GM12878 (cell line): ENCODE results near the gene SNRPE. TPM values are rescaled to one million over a fixed set of nuclear protein-coding genes. Genes with fewer than 3 reads are reported as not detected.

Experiments
- ATAC-seq: fragments of 200-7000 bp; cut with Tn5 transposase; 3 replicates; pipeline ENCODE4 v1.9.1; 2020; ENCODE audit warnings: mild to moderate bottlenecking, moderate library complexity
- BruUV-seq: library from RNA; stranded (reverse); fragments of 400-500 nt; replicated peaks from 2 replicates; lab custom pipeline; 2021; lab: Mats Ljungman, UMichigan
- CTCF ChIA-PET: fragments of 300-600 bp; sonication (Branson Sonifier 250); formaldehyde crosslinking; extraction: SDS; loops from one replicate; lab custom pipeline; 2021; ENCODE audit warnings: inconsistent platforms; lab: Yijun Ruan, JAX
- POLR2A ChIA-PET: fragments of 350-600 bp; formaldehyde crosslinking; extraction: SDS; loops from one replicate; lab custom pipeline; 2021; ENCODE audit warnings: inconsistent platforms; lab: Charles Lee
- RAD21 ChIA-PET: fragments of 300-600 bp; sonication (Branson Sonifier 250); formaldehyde crosslinking; loops from one replicate; lab custom pipeline; 2023; ENCODE audit warnings: antibody characterized with exemption; ENCODE audit not compliant: unreplicated experiment; lab: Charles Lee
- SMC1A ChIA-PET: fragments of 300-600 bp; sonication (Branson Sonifier 250); formaldehyde crosslinking; loops from one replicate; lab custom pipeline; 2023; ENCODE audit not compliant: unreplicated experiment, uncharacterized antibody; lab: Charles Lee
- DNase-seq: peaks from one replicate; pipeline ENCODE4 v3.0.0-alpha.2; 2011; ENCODE audit warnings: low read depth, low spot score
- FAIRE-seq: peaks from 3 replicates; lab custom pipeline; 2011; peaks lifted over from hg19 to GRCh38; lab: Jason Lieb, UNC
- H2AFZ ChIP-seq: 2 replicates; pipeline ENCODE4 v1.6.0; 2011; ENCODE audit warnings: low read depth, low read length, control low read depth; ENCODE audit not compliant: control insufficient read depth
- H3K27ac ChIP-seq: 2 replicates; pipeline ENCODE4 v1.5.1; 2011; ENCODE audit warnings: control low read depth; ENCODE audit not compliant: control insufficient read depth, insufficient read depth
- H3K27me3 ChIP-seq, 2 experiments: replicated peaks in 1 of 2; 2 replicates each; pipeline versions ENCODE4 v1.6.0 to v1.6.1; 2011; ENCODE audit warnings: low read length in 1 of 2; ENCODE audit not compliant: control insufficient read depth in 2 of 2, insufficient read depth in 2 of 2
- H3K36me3 ChIP-seq, 2 experiments: 2 replicates each; pipeline ENCODE4 v1.5.1; 2011; ENCODE audit warnings: low read length in 1 of 2; ENCODE audit not compliant: control insufficient read depth in 2 of 2, insufficient read depth in 2 of 2
- H3K4me1 ChIP-seq: 2 replicates; pipeline ENCODE4 v1.6.1; 2011; ENCODE audit warnings: mild to moderate bottlenecking, low read length, moderate library complexity, mixed read lengths; ENCODE audit not compliant: control insufficient read depth, insufficient read depth
- H3K4me2 ChIP-seq: 2 replicates; pipeline ENCODE4 v1.6.0; 2011; ENCODE audit warnings: control low read depth; ENCODE audit not compliant: control insufficient read depth, insufficient read depth
- H3K4me3 ChIP-seq: fragments of 200-600 bp; sonication (generic); 2 replicates; pipeline ENCODE4 v1.5.1; 2016
- H3K79me2 ChIP-seq: 2 replicates; pipeline ENCODE4 v1.6.0; 2011; ENCODE audit warnings: low read length; ENCODE audit not compliant: control insufficient read depth, insufficient read depth
- H3K9ac ChIP-seq: 2 replicates; pipeline ENCODE4 v1.8.0; 2011; ENCODE audit warnings: low read length, control low read depth, mixed read lengths; ENCODE audit not compliant: control insufficient read depth, insufficient read depth
- H3K9me3 ChIP-seq: replicated peaks from 3 replicates; pipeline ENCODE4 v1.5.1; 2011; ENCODE audit warnings: mild to moderate bottlenecking, low read length; ENCODE audit not compliant: control insufficient read depth, insufficient read depth
- H4K20me1 ChIP-seq: 2 replicates; pipeline ENCODE4 v1.6.0; 2011; ENCODE audit not compliant: control insufficient read depth, insufficient read depth
- ASH2L ChIP-seq: fragments of 300-600, 200-600 bp; sonication (generic); IDR thresholded peaks from 2 replicates; pipeline ENCODE4 v1.6.1; 2017; ENCODE audit warnings: low read depth, mild to moderate bottlenecking, borderline replicate concordance
- IKZF2 ChIP-seq, 2 experiments: fragments of 450-650 bp; IDR thresholded peaks; 2 replicates each; pipeline ENCODE4 v1.6.1; 2017; ENCODE audit warnings: mild to moderate bottlenecking in 2 of 2, moderate library complexity in 2 of 2
- MYC ChIP-seq: IDR thresholded peaks from 2 replicates; pipeline ENCODE4 v1.6.1; 2011; ENCODE audit warnings: mild to moderate bottlenecking, low read length, moderate library complexity, inconsistent platforms; ENCODE audit not compliant: insufficient read depth, insufficient replicate concordance, insufficient read length, severe bottlenecking
- NFYB ChIP-seq: IDR thresholded peaks from 2 replicates; pipeline ENCODE4 v1.6.1; 2011; ENCODE audit warnings: low read depth, mild to moderate bottlenecking, low read length, improper control_type of control experiment, moderate library complexity; ENCODE audit not compliant: insufficient read depth
- RB1 ChIP-seq: fragments of 450-650 bp; formaldehyde crosslinking; IDR thresholded peaks from 2 replicates; pipeline ENCODE4 v1.6.1; 2017; ENCODE audit warnings: mild to moderate bottlenecking, borderline replicate concordance
- SMAD5 ChIP-seq: IDR thresholded peaks from 2 replicates; pipeline ENCODE4 v1.6.1; 2016; ENCODE audit warnings: antibody characterized with exemption, low read depth
- SUPT20H ChIP-seq: IDR thresholded peaks from 2 replicates; pipeline ENCODE4 v1.6.1; 2011; ENCODE audit warnings: low read depth, mild to moderate bottlenecking, low read length, moderate library complexity, borderline replicate concordance; ENCODE audit not compliant: control insufficient read depth
- USF1 ChIP-seq: IDR thresholded peaks from 2 replicates; pipeline ENCODE4 v1.6.1; 2011; ENCODE audit warnings: borderline replicate concordance, low read depth, mild to moderate bottlenecking, moderate library complexity, mixed read lengths, low read length; ENCODE audit not compliant: insufficient read depth; ENCODE audit errors: extremely low read length
- YBX1 ChIP-seq: fragments of 450-650 bp; IDR thresholded peaks from 2 replicates; pipeline ENCODE4 v1.6.1; 2016; ENCODE audit warnings: antibody characterized with exemption
- WGBS: methylation state at CpG from one replicate; pipeline ENCODE4 v1.1.6; 2016; ENCODE audit warnings: low lambda C conversion rate; ENCODE audit not compliant: insufficient replicate concordance, insufficient coverage; ENCODE audit errors: missing lambda C conversion rate; 5-methylcytosine and 5-hydroxymethylcytosine counted together
- in situ Hi-C: fragments of 300-500 bp; cut with MboI; formaldehyde crosslinking; loops from 9 replicates; pipeline ENCODE4 v1.14.3; 2018; ENCODE audit warnings: mixed read lengths
- intact Hi-C: fragments of 100-400 bp; cut with micrococcal nuclease; formaldehyde crosslinking; loops from one replicate; pipeline ENCODE4 v1.14.2; 2022; ENCODE audit not compliant: unreplicated experiment
- polyA plus RNA-seq, 11 experiments: library from polyadenylated mRNA; depleted of rRNA in 4 of 11; unstranded in 6 of 11; stranded (reverse) in 5 of 11; fragments of >200 nt; fragmentation: Nextera tagmentation in 4 of 11; fragmentation: Illumina TruSeq in 1 of 11; extraction: Ambion mirVana in 4 of 11; extraction: Trizol in 1 of 11; gene quantifications; 1 replicate in 1 of 11; 2 replicates in 10 of 11; pipeline versions ENCODE4 v1.2.1 to v1.2.3, GENCODE V29; 2011 to 2016; ENCODE audit warnings: inconsistent platforms in 2 of 11, missing spikeins in 2 of 11, low read depth in 1 of 11
- total RNA-seq, 4 experiments: library from RNA; depleted of rRNA in 3 of 4; stranded (reverse); fragments of >200 nt in 3 of 4; fragmentation: Illumina TruSeq in 1 of 4; extraction: Trizol in 1 of 4; gene quantifications; 2 replicates each; pipeline versions ENCODE4 v1.2.1 to v1.2.3, GENCODE V29; 2013 to 2021
- TF ChIP-seq, protein P1 (sequence below): IDR thresholded peaks from 2 replicates; pipeline ENCODE4 v1.6.1; 2012; ENCODE audit warnings: improper control_type of control experiment, low read depth, low read length; ENCODE audit not compliant: insufficient replicate concordance
- TF ChIP-seq, protein P2 (sequence below): IDR thresholded peaks from 2 replicates; pipeline ENCODE4 v1.6.1; 2012; ENCODE audit warnings: low read depth, low read length, improper control_type of control experiment
- TF ChIP-seq, protein P3 (sequence below): IDR thresholded peaks from 2 replicates; pipeline ENCODE4 v1.6.1; 2011; ENCODE audit warnings: mild to moderate bottlenecking, low read depth, low read length, moderate library complexity; ENCODE audit not compliant: insufficient replicate concordance

Gene SNRPE
- total and polyA plus RNA-seq, 10 of the 15 experiments (the other 5 are each of a cell fraction or from before 2014, with no cell fraction given): 109 to 1,384 (median 316) TPM

DNA sequence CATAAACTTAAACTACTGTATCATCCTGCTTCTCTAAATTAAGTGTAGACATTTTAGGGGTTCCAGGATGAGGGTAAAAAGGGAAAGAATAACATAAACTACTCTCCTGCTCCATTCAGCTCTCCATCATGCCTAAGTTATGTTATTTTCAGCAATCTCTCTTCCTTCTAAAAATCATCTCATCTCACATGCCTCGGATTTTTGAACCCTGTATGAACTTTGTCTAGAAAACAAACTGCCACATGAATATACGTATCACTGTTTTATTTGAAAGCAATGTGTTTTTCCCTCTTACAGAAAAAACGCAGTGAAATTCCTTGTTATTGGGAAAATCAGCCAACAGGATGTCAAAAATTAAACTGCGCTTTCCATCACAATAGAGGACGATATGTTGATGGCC is 33.4 kb upstream of the SNRPE start (continued):
- TF ChIP-seq, protein P1, sequence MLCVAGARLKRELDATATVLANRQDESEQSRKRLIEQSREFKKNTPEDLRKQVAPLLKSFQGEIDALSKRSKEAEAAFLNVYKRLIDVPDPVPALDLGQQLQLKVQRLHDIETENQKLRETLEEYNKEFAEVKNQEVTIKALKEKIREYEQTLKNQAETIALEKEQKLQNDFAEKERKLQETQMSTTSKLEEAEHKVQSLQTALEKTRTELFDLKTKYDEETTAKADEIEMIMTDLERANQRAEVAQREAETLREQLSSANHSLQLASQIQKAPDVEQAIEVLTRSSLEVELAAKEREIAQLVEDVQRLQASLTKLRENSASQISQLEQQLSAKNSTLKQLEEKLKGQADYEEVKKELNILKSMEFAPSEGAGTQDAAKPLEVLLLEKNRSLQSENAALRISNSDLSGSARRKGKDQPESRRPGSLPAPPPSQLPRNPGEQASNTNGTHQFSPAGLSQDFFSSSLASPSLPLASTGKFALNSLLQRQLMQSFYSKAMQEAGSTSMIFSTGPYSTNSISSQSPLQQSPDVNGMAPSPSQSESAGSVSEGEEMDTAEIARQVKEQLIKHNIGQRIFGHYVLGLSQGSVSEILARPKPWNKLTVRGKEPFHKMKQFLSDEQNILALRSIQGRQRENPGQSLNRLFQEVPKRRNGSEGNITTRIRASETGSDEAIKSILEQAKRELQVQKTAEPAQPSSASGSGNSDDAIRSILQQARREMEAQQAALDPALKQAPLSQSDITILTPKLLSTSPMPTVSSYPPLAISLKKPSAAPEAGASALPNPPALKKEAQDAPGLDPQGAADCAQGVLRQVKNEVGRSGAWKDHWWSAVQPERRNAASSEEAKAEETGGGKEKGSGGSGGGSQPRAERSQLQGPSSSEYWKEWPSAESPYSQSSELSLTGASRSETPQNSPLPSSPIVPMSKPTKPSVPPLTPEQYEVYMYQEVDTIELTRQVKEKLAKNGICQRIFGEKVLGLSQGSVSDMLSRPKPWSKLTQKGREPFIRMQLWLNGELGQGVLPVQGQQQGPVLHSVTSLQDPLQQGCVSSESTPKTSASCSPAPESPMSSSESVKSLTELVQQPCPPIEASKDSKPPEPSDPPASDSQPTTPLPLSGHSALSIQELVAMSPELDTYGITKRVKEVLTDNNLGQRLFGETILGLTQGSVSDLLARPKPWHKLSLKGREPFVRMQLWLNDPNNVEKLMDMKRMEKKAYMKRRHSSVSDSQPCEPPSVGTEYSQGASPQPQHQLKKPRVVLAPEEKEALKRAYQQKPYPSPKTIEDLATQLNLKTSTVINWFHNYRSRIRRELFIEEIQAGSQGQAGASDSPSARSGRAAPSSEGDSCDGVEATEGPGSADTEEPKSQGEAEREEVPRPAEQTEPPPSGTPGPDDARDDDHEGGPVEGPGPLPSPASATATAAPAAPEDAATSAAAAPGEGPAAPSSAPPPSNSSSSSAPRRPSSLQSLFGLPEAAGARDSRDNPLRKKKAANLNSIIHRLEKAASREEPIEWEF: no peak

DNA sequence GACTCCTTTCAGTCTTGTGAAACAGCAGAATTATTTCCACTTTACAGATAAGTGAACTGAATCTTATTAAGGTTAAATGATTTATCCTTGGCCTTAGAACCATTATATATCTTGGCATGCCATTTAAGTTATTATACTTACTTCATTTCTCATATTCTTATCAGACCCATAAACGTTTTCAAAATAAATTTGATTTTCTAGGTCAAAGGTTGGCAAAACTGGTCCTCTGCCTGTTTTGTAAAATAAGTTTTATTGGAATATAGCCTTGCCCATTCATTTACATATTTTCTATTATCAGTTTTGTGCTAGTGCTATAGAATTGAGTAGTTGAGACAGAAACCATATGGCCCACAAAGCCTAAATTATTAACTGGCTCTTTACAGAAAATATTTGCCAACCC is 32.9 kb upstream of the SNRPE start:
- in situ Hi-C loops: no loop called here
- H3K36me3 ChIP-seq: peaks cover 0 to 26% of the 10 kb centered on the region in 2 experiments; a peak in 3 of 4 replicates
- H3K4me3 ChIP-seq: no peak overlapping the region
- H3K27me3 ChIP-seq: no peaks in the 10 kb centered on the region
- SMC1A ChIA-PET: interaction anchor here (0.9 kb wide), 1 partner anchor 18 kb away, joined by 3 read pairs; no protein-coding TSS in a partner anchor
- H3K9ac ChIP-seq: no peak overlapping the region
- POLR2A ChIA-PET: no interaction called here
- no peak for ATAC-seq
- H3K79me2 ChIP-seq: no peaks in the 10 kb centered on the region
- H3K9me3 ChIP-seq: no peaks in the 10 kb centered on the region
- 28% methylated on average over 1 of the region's 1 CpG for WGBS
- BruUV-seq: no TSS peak
- no peak overlapping the region for H3K27ac ChIP-seq
- H4K20me1 ChIP-seq: no peaks in the 10 kb centered on the region
- no peaks in the 10 kb centered on the region for H3K4me1 ChIP-seq
- DNase-seq: no peak
- no peak overlapping the region for H2AFZ ChIP-seq
- FAIRE-seq: no peak
- CTCF ChIA-PET: interaction anchor here (1.1 kb wide), 1 partner anchor 14 kb away, joined by 5 read pairs; no protein-coding TSS in a partner anchor
- RAD21 ChIA-PET: no interaction called here
- intact Hi-C loops: no loop called here
- no peak overlapping the region for H3K4me2 ChIP-seq
- TF ChIP-seq RB1 (no peak), USF1 (no peak), IKZF2 (IDR thresholded peaks at IDR 0.05) (no peak), NFYB (no peak), SMAD5 (no peak), SUPT20H (no peak), ASH2L (no peak), YBX1 (no peak), MYC (no peak)
- TF ChIP-seq, protein P2, sequence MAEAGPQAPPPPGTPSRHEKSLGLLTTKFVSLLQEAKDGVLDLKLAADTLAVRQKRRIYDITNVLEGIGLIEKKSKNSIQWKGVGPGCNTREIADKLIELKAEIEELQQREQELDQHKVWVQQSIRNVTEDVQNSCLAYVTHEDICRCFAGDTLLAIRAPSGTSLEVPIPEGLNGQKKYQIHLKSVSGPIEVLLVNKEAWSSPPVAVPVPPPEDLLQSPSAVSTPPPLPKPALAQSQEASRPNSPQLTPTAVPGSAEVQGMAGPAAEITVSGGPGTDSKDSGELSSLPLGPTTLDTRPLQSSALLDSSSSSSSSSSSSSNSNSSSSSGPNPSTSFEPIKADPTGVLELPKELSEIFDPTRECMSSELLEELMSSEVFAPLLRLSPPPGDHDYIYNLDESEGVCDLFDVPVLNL: no peak
- TF ChIP-seq, protein P3, sequence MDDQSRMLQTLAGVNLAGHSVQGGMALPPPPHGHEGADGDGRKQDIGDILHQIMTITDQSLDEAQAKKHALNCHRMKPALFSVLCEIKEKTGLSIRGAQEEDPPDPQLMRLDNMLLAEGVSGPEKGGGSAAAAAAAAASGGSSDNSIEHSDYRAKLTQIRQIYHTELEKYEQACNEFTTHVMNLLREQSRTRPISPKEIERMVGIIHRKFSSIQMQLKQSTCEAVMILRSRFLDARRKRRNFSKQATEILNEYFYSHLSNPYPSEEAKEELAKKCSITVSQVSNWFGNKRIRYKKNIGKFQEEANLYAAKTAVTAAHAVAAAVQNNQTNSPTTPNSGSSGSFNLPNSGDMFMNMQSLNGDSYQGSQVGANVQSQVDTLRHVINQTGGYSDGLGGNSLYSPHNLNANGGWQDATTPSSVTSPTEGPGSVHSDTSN: no peak
